ENCODE data around the gene SMIM44.

GRCh38 chr19:3493651-3494050 lies 10.4 kb upstream of the SMIM44 start:
- TF ChIP-seq POLR2A (IDR thresholded peaks at IDR 0.05) (no peak), CTCF (IDR thresholded peaks at IDR 0.05) (no peak)
